Measurements from ENCODE around the gene CCDC88A.
"Not testable (repeated sequence)": the region's sequence is repeated elsewhere in the genome, so short reads cannot be mapped to it uniquely, and the experiment has no call there.

Gene CCDC88A

GRCh38 chr2:55384786-55385185, 34.9 kb downstream of the CCDC88A start:
- no peak for DNase-seq

- DNase-seq, result no peak
Measured at GRCh38 chr2:55371376-55371775, 48.3 kb downstream of the CCDC88A start.

GRCh38 chr2:55370208-55370607, 49.4 kb downstream of the CCDC88A start:
- no peak for DNase-seq

GRCh38 chr2:55365303-55365702, 54.4 kb downstream of the CCDC88A start:
- peak; percentile 42 for DNase-seq

- DNase-seq, result no peak
Measured at GRCh38 chr2:55364189-55365055, 55.2 kb downstream of the CCDC88A start.

GRCh38 chr2:55363636-55364035, 56.0 kb downstream of the CCDC88A start:
- DNase-seq, result no peak

- DNase-seq, result no peak
Measured at GRCh38 chr2:55361465-55362189, 58.0 kb downstream of the CCDC88A start.

- no peak for DNase-seq
Measured at GRCh38 chr2:55358451-55358850, 61.2 kb downstream of the CCDC88A start.

- DNase-seq, result no peak
Measured at GRCh38 chr2:55357927-55358326, 61.7 kb downstream of the CCDC88A start.

- DNase-seq, result no peak
Measured at GRCh38 chr2:55357164-55357563, 62.5 kb downstream of the CCDC88A start.

GRCh38 chr2:55356136-55356535, 63.5 kb downstream of the CCDC88A start:
- DNase-seq, result not testable (repeated sequence)

- no peak for DNase-seq
Measured at GRCh38 chr2:55355451-55355850, 64.2 kb downstream of the CCDC88A start.

GRCh38 chr2:55351672-55352071, 68.0 kb downstream of the CCDC88A start:
- DNase-seq, result no peak

GRCh38 chr2:55345064-55345463, 74.6 kb downstream of the CCDC88A start:
- no peak for DNase-seq

GRCh38 chr2:55338268-55338667, 81.4 kb downstream of the CCDC88A start:
- no peak for DNase-seq

- no peak for DNase-seq
Measured at GRCh38 chr2:55334728-55335127, 84.9 kb downstream of the CCDC88A start.

GRCh38 chr2:55330541-55331297, 88.9 kb downstream of the CCDC88A start:
- no peak for DNase-seq

- DNase-seq, result no peak
Measured at GRCh38 chr2:55327470-55328230, 92.0 kb downstream of the CCDC88A start.

GRCh38 chr2:55314985-55315384, 104.7 kb downstream of the CCDC88A start:
- DNase-seq, result no peak

GRCh38 chr2:55311444-55311870, 108.2 kb downstream of the CCDC88A start:
- DNase-seq, result no peak

GRCh38 chr2:55309446-55309845, 110.2 kb downstream of the CCDC88A start:
- no peak for DNase-seq

GRCh38 chr2:55302241-55302640, 117.4 kb downstream of the CCDC88A start:
- DNase-seq, result no peak

GRCh38 chr2:55301277-55301676, 118.4 kb downstream of the CCDC88A start:
- DNase-seq, result no peak
